Mononuclear cell (primary cell): ENCODE data around the gene MTFR1L. TPM values are rescaled to one million over a fixed set of nuclear protein-coding genes. Genes with fewer than 3 reads are reported as not detected.

Experiments used
- H3K27me3 ChIP-seq: 2 replicates; pipeline ENCODE4 v1.6.0; 2011; ENCODE audit warnings: low read length, control low read depth; ENCODE audit not compliant: insufficient read depth
- H3K4me1 ChIP-seq: 2 replicates; pipeline ENCODE4 v1.5.1; 2011; ENCODE audit warnings: mild to moderate bottlenecking, low read length, control low read depth; ENCODE audit not compliant: insufficient read depth
- H3K4me3 ChIP-seq: 2 replicates; pipeline ENCODE4 v1.5.1; 2011; ENCODE audit warnings: mild to moderate bottlenecking, low read length, moderate library complexity
- H3K9me3 ChIP-seq: 2 replicates; pipeline ENCODE4 v1.5.1; 2011; ENCODE audit warnings: low read depth, mild to moderate bottlenecking, control low read depth, low read length
- total RNA-seq: library from RNA; depleted of rRNA; stranded (reverse); fragments of >200 nt; gene quantifications from one replicate; pipeline ENCODE4 v1.2.3, GENCODE V29; 2012

MTFR1L gene
- total RNA-seq, 1 donor: 17.0 TPM

DNA sequence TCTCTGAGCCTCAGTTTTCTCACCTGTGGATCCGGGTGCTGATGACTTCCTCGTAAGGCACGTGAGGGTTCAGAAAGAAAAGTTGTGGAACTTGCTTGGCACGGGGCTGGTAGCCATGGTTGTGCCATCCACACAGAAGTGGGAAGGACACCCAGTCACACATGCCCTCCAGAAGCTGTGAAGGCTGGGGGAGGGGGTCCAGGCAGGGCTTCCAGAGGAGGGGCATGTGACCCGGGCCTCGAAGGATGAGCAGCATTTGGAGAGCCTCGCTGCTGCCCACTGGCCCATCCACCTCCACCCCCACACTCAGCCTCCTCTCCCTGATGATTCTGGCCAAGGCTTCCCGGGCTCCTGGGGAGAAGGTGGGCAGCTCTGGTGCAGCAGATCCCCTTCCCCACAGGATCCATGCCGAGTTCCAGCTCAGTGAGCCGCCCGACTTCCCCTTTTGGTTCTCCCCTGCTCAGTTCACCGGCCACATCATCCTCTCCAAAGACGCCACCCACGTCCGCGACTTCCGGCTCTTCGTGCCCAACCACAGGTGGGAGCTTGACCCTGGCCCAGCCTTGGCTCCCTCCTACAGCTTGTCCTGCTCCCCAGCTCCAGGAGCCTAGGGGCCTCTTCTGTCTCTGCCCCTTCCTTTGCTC is 10.3 kb upstream of the MTFR1L start:
- H3K9me3 ChIP-seq: no peaks in the 10 kb centered on the region
- H3K27me3 ChIP-seq: no peaks in the 10 kb centered on the region
- no peak overlapping the region for H3K4me3 ChIP-seq
- H3K4me1 ChIP-seq: peaks cover 22% of the 10 kb centered on the region

GRCh38 chr1:25809929-25810328 is 9.8 kb upstream of the MTFR1L start:
- peaks cover 22% of the 10 kb centered on the region for H3K4me1 ChIP-seq
- no peaks in the 10 kb centered on the region for H3K9me3 ChIP-seq
- H3K27me3 ChIP-seq: no peaks in the 10 kb centered on the region
- no peak overlapping the region for H3K4me3 ChIP-seq

GRCh38 chr1:25810341-25811299 is 9.1 kb upstream of the MTFR1L start:
- peaks cover 22% of the 10 kb centered on the region for H3K4me1 ChIP-seq
- H3K9me3 ChIP-seq: no peaks in the 10 kb centered on the region
- no peak overlapping the region for H3K4me3 ChIP-seq
- H3K27me3 ChIP-seq: no peaks in the 10 kb centered on the region

- no peaks in the 10 kb centered on the region for H3K9me3 ChIP-seq
- H3K4me3 ChIP-seq: no peak overlapping the region
- H3K27me3 ChIP-seq: no peaks in the 10 kb centered on the region
- peaks cover 22% of the 10 kb centered on the region for H3K4me1 ChIP-seq
These were observed 8.2 kb upstream of the MTFR1L start for GRCh38 chr1:25811384-25812082.

- Histone ChIP-seq H3K4me3 (no peak overlapping the region), H3K9me3 (no peaks in the 10 kb centered on the region), H3K27me3 (no peaks in the 10 kb centered on the region), H3K4me1 (peaks cover 26% of the 10 kb centered on the region)
These were observed 6.6 kb upstream of the MTFR1L start for GRCh38 chr1:25813071-25813733.

GRCh38 chr1:25813734-25814471 is 5.9 kb upstream of the MTFR1L start:
- Histone ChIP-seq H3K4me3 (no peak overlapping the region), H3K9me3 (no peaks in the 10 kb centered on the region), H3K27me3 (no peaks in the 10 kb centered on the region), H3K4me1 (peaks cover 32% of the 10 kb centered on the region)

DNA sequence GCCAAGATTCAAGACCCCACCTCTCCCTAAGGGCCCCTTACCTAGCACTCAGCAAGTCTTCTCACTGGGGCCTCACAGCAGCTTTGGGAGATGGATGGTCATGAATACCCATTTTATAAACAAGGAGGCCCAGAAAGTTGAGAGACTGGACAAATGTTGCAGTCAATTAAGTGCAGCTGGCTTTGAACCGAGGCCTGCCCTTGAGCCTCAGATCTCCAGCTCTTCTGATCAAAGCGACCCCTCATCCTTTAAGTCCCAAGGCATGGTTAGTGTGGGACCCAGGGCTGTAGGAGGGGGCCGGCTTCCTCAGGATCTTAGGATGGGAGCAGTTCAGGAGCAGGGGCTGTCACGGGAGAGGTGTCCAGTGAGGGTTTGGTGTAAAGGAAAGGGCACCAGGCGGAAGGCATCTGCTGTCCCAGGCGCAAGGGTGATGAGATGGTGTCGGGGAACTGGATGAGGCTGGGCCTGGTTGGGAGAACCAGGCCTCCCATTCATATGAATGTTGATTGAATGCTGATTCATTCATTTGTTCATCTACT is 5.1 kb upstream of the MTFR1L start:
- H3K9me3 ChIP-seq: no peaks in the 10 kb centered on the region
- no peak overlapping the region for H3K4me3 ChIP-seq
- peaks cover 32% of the 10 kb centered on the region for H3K4me1 ChIP-seq
- H3K27me3 ChIP-seq: no peaks in the 10 kb centered on the region

DNA sequence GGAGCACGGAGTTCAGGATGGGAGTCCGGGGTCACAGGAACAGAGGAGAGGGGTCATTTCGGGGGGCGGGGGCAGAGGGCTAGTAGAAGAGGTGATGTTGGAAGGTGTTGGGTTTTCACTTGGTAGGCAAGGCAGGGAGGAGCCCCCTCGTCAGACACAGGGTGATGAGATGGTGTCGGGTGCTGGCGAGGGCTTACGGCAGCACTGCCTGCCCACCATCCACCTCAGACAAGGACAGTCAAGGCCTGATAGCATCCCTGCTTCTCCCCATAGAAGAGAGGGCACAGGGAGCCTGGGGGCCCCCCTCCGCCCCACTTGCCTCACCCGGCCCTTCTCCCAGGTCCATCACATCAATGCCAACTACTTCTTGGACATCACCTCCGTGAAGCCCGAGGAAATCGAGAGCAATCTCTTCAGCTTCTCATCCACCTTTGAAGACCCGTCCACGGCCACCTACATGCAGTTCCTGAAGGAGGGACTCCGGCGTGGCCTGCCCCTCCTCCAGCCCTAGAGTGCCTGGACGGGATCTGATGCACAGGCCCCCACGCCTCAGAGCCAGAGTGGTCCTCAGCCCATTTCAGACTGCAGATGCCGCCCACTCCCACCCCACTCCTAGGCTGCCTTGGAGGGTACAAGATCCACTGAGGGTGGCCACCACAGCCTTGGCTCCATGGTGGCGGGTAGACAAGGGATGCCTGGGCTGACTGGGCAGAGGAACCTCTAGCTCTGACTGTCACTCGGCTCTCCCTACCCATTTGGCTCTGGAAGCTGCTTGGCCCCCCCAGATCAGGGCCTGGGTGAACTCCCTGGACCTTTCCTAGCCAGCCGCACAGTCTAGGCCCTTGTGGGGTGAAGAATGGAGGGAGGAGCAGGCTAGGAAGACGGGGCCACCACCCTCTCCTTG is 4.3 kb upstream of the MTFR1L start:
- Histone ChIP-seq H3K4me3 (no peak overlapping the region), H3K9me3 (no peaks in the 10 kb centered on the region), H3K27me3 (no peaks in the 10 kb centered on the region), H3K4me1 (peaks cover 23% of the 10 kb centered on the region)

GRCh38 chr1:25816112-25816718 is 3.5 kb upstream of the MTFR1L start:
- no peaks in the 10 kb centered on the region for H3K27me3 ChIP-seq

DNA sequence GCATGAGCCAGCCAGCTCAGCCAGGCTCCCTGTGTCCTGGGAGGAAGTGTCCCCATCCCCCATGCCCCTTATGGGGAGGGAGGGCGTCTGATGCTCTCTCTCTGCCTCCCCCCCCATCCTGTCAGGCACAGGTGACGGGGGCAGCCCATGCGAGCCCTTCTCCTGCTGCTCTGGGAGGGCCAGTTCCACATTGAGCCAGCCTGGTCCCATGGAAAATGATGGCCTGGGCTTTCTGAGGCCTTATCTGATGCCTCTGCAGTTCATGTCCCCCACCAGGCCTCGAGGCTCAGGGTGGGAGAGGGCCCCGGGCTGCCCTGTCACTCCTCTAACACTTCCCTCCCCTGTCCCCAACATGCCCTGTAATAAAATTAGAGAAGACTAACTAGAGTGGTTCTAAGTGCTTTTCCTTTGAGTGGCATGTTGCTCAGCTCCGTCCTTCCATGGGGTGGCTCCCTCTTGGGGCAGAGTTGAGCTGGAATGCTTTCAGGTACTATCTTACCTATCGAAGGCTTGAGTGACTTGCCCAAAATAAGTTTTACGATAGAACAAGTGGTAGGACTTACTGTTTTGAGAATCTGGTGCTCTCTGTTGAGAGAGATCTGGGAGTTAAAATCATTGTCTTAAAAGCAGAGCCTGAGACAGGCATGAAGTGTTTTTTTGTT is 1.8 kb upstream of the MTFR1L start:
- no peaks in the 10 kb centered on the region for H3K27me3 ChIP-seq

More at GRCh38 chr1:25816112-25816718, 3.5 kb upstream of the MTFR1L start:
- H3K4me3 ChIP-seq: no peak overlapping the region
- no peaks in the 10 kb centered on the region for H3K9me3 ChIP-seq
- H3K4me1 ChIP-seq: peaks cover 23% of the 10 kb centered on the region

DNA sequence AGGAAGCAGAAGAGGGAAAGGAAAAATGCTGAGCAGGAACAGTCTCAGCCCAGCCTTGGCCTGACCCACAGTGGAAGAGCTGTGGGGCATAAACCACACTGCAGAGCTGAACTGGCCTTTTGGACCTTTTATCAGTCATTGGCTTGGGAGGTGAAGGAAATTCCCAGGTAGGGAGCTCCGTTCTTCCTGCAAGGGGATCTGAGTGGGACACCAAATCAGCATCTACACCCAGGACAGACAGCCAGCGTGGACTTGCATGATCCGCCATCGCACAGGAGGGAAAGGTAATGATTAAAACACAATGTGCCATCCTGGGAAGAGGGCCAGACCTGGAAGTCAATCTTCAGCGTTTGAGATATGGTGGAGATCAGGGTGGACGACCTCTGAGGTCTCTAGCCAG is 1.2 kb upstream of the MTFR1L start:
- H3K4me3 ChIP-seq: no peak overlapping the region
- H3K9me3 ChIP-seq: no peaks in the 10 kb centered on the region
- H3K27me3 ChIP-seq: no peaks in the 10 kb centered on the region
- H3K4me1 ChIP-seq: peaks cover 33% of the 10 kb centered on the region

More for the DNA sequence above, 1.8 kb upstream of the MTFR1L start:
- H3K9me3 ChIP-seq: no peaks in the 10 kb centered on the region
- peaks cover 33% of the 10 kb centered on the region for H3K4me1 ChIP-seq
- H3K4me3 ChIP-seq: no peak overlapping the region

DNA sequence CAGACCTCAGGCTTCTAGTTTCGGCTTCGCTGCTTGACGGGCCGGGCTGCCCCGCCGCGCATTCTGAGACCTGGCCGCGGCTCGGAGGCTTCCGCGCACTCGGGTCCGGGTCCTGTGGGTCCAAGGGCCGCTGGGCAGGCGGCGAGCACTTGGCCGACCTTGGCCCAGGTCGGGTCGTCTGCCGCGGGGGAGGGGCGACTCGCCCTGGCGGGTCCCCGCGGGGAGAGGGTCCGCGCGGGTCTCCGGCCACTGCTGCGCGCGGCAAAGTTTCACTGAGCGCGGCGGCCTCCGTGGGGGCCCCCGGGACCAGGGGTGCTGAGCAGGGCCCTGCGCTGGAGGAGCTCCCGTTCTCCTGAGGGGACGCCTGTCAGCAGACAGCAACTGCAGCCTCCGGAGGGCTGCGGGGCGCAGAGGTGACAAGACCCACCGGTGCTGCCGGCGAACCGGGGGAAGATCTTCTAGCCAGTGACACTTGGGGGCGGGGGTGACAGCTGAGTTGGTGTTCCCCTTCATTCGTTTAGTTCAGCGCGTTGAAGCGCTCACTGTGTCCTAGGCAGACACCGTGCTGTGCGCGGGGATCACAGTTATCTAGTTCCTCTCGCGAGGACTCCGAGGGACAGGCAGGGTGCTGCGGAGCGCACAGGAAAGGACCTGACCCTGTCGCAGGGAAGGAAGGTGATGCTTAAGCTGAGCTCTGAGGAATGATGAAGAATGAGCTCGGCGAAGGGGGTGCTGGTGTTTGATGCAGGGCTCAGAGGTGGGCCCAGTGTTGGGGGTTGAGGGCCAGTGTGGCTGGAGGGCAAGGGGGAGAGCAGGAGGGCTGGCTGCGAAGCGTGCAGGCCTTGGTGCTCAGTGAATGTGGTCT is 725 bp downstream of the MTFR1L start:
- Histone ChIP-seq H3K27me3 (no peaks in the 10 kb centered on the region), H3K4me1 (peaks cover 33% of the 10 kb centered on the region), H3K9me3 (no peaks in the 10 kb centered on the region), H3K4me3 (peak overlapping the region; percentile 95)
